ENCODE data around the gene CAMTA1. TPM values are rescaled to one million over a fixed set of nuclear protein-coding genes. Genes with fewer than 3 reads are reported as not detected.
"Not testable (repeated sequence)": the region's sequence is repeated elsewhere in the genome, so short reads cannot be mapped to it uniquely, and the experiment has no call there.

CAMTA1 gene, protein sequence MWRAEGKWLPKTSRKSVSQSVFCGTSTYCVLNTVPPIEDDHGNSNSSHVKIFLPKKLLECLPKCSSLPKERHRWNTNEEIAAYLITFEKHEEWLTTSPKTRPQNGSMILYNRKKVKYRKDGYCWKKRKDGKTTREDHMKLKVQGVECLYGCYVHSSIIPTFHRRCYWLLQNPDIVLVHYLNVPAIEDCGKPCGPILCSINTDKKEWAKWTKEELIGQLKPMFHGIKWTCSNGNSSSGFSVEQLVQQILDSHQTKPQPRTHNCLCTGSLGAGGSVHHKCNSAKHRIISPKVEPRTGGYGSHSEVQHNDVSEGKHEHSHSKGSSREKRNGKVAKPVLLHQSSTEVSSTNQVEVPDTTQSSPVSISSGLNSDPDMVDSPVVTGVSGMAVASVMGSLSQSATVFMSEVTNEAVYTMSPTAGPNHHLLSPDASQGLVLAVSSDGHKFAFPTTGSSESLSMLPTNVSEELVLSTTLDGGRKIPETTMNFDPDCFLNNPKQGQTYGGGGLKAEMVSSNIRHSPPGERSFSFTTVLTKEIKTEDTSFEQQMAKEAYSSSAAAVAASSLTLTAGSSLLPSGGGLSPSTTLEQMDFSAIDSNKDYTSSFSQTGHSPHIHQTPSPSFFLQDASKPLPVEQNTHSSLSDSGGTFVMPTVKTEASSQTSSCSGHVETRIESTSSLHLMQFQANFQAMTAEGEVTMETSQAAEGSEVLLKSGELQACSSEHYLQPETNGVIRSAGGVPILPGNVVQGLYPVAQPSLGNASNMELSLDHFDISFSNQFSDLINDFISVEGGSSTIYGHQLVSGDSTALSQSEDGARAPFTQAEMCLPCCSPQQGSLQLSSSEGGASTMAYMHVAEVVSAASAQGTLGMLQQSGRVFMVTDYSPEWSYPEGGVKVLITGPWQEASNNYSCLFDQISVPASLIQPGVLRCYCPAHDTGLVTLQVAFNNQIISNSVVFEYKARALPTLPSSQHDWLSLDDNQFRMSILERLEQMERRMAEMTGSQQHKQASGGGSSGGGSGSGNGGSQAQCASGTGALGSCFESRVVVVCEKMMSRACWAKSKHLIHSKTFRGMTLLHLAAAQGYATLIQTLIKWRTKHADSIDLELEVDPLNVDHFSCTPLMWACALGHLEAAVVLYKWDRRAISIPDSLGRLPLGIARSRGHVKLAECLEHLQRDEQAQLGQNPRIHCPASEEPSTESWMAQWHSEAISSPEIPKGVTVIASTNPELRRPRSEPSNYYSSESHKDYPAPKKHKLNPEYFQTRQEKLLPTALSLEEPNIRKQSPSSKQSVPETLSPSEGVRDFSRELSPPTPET (N-terminal part only)
- total RNA-seq (2014; rRNA removed; shearing (Covaris generic)) (40.2 and 43.9 TPM in 2 replicates), total RNA-seq (2022) (73.3 and 80.8 TPM in 2 replicates), Bru-seq, nascent RNA (percentile 48 among the genes with signal in this experiment), BruChase-seq, experiment 1, labeled RNA remaining after a 6-hour chase (percentile 52 among the genes with signal in this experiment), BruChase-seq, experiment 2, labeled RNA remaining after a 2-hour chase (percentile 51 among the genes with signal in this experiment)
- long read RNA-seq, transcript CAMTA1-213 (3 exons, 538 nt) = minor isoform, 23 of 208 reads
- long read RNA-seq, transcript CAMTA1-208 (4 exons, 567 nt) = major isoform, 141 of 208 reads
- long read RNA-seq, transcript CAMTA1-209 (4 exons, 863 nt) = minor isoform, 8 of 208 reads
- long read RNA-seq, transcript CAMTA1-202 (5 exons, 431 nt) = minor isoform, 8 of 208 reads
- long read RNA-seq, partial matches to known transcripts = 2 of 208 reads
- long read RNA-seq, other reads (novel, unspliced or antisense) = 20 of 208 reads

DNA sequence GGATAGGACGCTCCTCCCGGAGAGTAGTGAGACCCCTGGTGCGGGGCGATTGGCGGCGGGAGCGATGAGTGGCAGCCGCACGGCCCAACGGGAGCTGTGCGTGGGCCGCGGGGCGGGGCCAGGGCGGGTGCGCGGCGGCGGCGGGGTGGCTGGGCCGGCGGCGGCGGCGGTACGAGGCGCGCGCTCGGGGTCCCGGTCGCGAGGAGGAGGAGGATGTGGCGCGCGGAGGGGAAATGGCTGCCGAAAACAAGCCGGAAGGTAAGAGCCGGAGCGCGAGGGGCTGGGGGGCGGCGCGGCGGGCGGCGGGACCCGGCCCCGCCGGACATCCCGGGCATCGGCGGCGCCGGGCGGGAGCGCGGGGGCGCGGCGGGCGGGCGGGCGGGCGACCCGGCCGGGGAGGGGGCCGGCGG lies at the start of gene CAMTA1:
CAMTA1 (plus strand) TSS at position 137 of the 410 bp plus-strand sequence; CDS start at position 214, 77 bp downstream.
- no TSS peak for BruUV-seq (replicated peaks)
- Histone ChIP-seq H3K4me2 (ENCODE audit: low read length) (peak within 1 kb of the TSS; percentile 99), H4K20me1 (ENCODE audit: insufficient read depth, low read length) (peaks cover 17% of the 10 kb centered on the region; the same call in 1 of the 2 replicates), H3K9me3 (ENCODE audit: low read length) (no peaks in the 10 kb centered on the region), H3K9me2 (ENCODE audit: insufficient read depth, low read length) (no peaks in the 10 kb centered on the region), H3K27ac (ENCODE audit: low read depth, low read length, poor library complexity, severe bottlenecking) (peak within 1 kb of the TSS; percentile 71), H3K4me3 (ENCODE audit: low read depth, low read length, poor library complexity, severe bottlenecking) (peak within 1 kb of the TSS; percentile 96), H3K4me1 (ENCODE audit: insufficient read depth, low read length, poor library complexity, severe bottlenecking) (peaks cover 35% of the 10 kb centered on the region), H2AFZ (ENCODE audit: low read length) (peak within 1 kb of the TSS; percentile 62), H3K36me3 (ENCODE audit: insufficient read depth, low read length) (no peaks in the 10 kb centered on the region), H3K79me2 (ENCODE audit: insufficient read depth, low read depth, low read length) (peaks cover 54% of the 10 kb centered on the region; the same call in 1 of the 2 replicates)
- ChIA-PET CTCF (ENCODE audit: unreplicated experiment) (interaction anchor here (0.6 kb wide), 1 partner anchor 59 kb away, joined by 4 read pairs; no protein-coding TSS in a partner anchor), POLR2A (no interaction called here)
- DNase-seq (ENCODE audit: low spot score) = no peak
- intact Hi-C loops (cut with micrococcal nuclease; ENCODE audit: unreplicated experiment) = no loop called here
- no peak for TF ChIP-seq EZH2phosphoT487 (IDR thresholded peaks at IDR 0.05; ENCODE audit: borderline replicate concordance, low read depth, low read length)
- TF ChIP-seq, protein P1, sequence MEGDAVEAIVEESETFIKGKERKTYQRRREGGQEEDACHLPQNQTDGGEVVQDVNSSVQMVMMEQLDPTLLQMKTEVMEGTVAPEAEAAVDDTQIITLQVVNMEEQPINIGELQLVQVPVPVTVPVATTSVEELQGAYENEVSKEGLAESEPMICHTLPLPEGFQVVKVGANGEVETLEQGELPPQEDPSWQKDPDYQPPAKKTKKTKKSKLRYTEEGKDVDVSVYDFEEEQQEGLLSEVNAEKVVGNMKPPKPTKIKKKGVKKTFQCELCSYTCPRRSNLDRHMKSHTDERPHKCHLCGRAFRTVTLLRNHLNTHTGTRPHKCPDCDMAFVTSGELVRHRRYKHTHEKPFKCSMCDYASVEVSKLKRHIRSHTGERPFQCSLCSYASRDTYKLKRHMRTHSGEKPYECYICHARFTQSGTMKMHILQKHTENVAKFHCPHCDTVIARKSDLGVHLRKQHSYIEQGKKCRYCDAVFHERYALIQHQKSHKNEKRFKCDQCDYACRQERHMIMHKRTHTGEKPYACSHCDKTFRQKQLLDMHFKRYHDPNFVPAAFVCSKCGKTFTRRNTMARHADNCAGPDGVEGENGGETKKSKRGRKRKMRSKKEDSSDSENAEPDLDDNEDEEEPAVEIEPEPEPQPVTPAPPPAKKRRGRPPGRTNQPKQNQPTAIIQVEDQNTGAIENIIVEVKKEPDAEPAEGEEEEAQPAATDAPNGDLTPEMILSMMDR (conservative IDR thresholded peaks at IDR 0.05; ENCODE audit: low read length) = no peak

DNA sequence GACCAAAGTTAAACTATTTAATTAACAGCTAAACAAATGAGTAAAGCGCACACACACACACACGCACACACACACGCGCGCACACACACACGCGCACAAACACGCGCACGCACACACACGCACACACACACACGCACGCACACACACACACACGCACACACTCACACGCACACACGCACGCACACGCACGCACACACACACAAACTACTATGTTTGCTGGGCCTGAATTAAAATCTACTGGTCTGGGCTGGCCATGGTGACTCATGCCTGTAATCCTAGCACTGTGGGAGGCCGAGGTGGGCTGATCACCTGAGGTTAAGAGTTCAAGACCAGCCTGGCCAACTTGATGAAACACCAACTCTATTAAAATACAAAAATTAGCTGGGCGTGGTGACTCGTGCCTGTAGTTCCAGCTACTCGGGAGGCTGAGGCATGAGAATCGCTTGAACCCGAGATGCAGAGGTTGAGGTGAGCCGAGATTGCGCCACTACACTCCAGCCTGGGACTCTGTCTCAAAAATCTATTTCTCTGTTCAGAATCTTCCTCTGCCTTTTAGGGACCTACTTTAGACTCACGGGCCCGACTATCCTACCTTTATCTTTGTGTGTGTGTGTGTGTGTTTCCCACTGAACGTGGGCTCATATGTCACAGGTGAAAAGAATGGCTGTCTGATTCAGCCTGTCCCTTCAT lies 46.1 kb upstream of the CAMTA1 start:
- CTCF ChIA-PET (ENCODE audit: unreplicated experiment) = no interaction called here
- no peak for TF ChIP-seq EZH2phosphoT487 (IDR thresholded peaks at IDR 0.05; ENCODE audit: borderline replicate concordance, low read depth, low read length)
- TF ChIP-seq, protein P1 (conservative IDR thresholded peaks at IDR 0.05; ENCODE audit: low read length) = no peak
- Histone ChIP-seq H3K4me3 (ENCODE audit: low read depth, low read length, poor library complexity, severe bottlenecking) (no peak overlapping the region), H3K9me2 (ENCODE audit: insufficient read depth, low read length) (no peaks in the 10 kb centered on the region), H3K36me3 (ENCODE audit: insufficient read depth, low read length) (no peaks in the 10 kb centered on the region), H4K20me1 (ENCODE audit: insufficient read depth, low read length) (no peaks in the 10 kb centered on the region), H3K4me1 (ENCODE audit: insufficient read depth, low read length, poor library complexity, severe bottlenecking) (no peaks in the 10 kb centered on the region), H3K4me2 (ENCODE audit: low read length) (no peak overlapping the region), H3K9me3 (ENCODE audit: low read length) (no peaks in the 10 kb centered on the region), H2AFZ (ENCODE audit: low read length) (no peak overlapping the region), H3K79me2 (ENCODE audit: insufficient read depth, low read depth, low read length) (no peaks in the 10 kb centered on the region), H3K27ac (ENCODE audit: low read depth, low read length, poor library complexity, severe bottlenecking) (no peak overlapping the region)
- no peak for DNase-seq (ENCODE audit: low spot score)
- intact Hi-C loops (cut with micrococcal nuclease; ENCODE audit: unreplicated experiment) = no loop called here
- no TSS peak for BruUV-seq (replicated peaks)
- POLR2A ChIA-PET = no interaction called here

DNA sequence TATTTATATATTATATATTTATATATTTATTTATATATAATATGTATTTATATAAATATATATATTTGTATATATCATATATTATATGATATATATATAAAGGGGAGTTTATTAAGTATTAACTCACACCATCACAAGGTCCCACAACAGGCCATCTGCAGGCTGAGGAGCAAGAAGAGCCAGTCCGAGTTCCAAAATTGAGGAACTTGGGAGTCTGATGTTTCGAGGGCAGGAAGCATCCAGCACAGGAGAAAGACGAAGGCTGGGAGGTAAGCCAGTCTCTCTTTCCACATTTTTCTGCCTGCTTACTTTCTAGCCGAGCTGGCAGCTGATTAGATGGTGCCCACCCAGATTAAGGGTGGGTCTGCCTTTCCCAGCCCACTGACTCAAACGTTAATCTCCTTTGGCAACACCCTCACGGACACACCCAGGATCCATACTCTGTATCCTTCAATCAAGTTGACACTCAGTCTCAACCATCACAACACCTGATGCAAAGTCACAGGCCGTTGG lies 42.5 kb upstream of the CAMTA1 start:
- peak; percentile 22 for DNase-seq (ENCODE audit: low spot score)
- H3K9me2 ChIP-seq (ENCODE audit: insufficient read depth, low read length); H3K36me3 ChIP-seq (ENCODE audit: insufficient read depth, low read length); intact Hi-C loops (cut with micrococcal nuclease; ENCODE audit: unreplicated experiment); CTCF ChIA-PET (ENCODE audit: unreplicated experiment); H3K27ac ChIP-seq (ENCODE audit: low read depth, low read length, poor library complexity, severe bottlenecking); H4K20me1 ChIP-seq (ENCODE audit: insufficient read depth, low read length); BruUV-seq (replicated peaks); H3K4me3 ChIP-seq (ENCODE audit: low read depth, low read length, poor library complexity, severe bottlenecking); H3K79me2 ChIP-seq (ENCODE audit: insufficient read depth, low read depth, low read length); H3K4me1 ChIP-seq (ENCODE audit: insufficient read depth, low read length, poor library complexity, severe bottlenecking); H3K9me3 ChIP-seq (ENCODE audit: low read length): not testable (repeated sequence)
- POLR2A ChIA-PET = interaction anchor here (0.6 kb wide), 1 partner anchor 413 kb away, joined by 3 read pairs; no protein-coding TSS in a partner anchor
- peak overlapping the region; percentile 13; the same call in 1 of the 2 replicates for H3K4me2 ChIP-seq (ENCODE audit: low read length)
- peak overlapping the region; percentile 50; the same call in 1 of the 2 replicates for H2AFZ ChIP-seq (ENCODE audit: low read length)
